NCI-H446 treated with DMSO at 0.1 percent for 48 hours (cell line): ENCODE data around the gene CALML3.

Source experiments
- DNase-seq: peaks from one replicate; lab custom pipeline; 2025; lab: John Stamatoyannopoulos, UW

CALML3 gene

DNA sequence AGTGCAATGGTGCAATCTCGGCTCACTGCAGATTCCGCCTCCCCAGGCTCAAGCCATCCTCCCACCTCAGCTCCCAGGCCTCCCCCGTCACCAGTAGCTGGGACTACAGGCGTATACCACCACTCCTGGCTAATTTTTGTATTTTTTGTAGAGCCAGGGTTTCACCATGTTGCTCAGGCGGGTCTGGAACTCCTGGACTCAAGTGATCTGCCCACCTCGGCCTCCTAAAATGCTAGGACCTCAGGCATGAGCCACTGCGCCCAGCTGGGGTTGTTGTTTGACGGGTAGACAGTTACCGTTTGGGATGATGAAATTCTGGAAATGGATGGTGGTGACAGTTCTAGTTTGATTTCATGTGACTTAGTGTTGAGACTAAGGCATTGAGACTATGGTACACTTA, 15.3 kb downstream of the CALML3 start:
- DNase-seq: no peak

- DNase-seq: no peak
Measured at GRCh38 chr10:5540891-5541290, 16.1 kb downstream of the CALML3 start.

GRCh38 chr10:5542100-5542499, 17.3 kb downstream of the CALML3 start:
- no peak for DNase-seq

- no peak for DNase-seq
Measured at GRCh38 chr10:5543623-5544022, 18.9 kb downstream of the CALML3 start.

- no peak for DNase-seq
Measured at GRCh38 chr10:5544216-5544805, 19.6 kb downstream of the CALML3 start.

DNA sequence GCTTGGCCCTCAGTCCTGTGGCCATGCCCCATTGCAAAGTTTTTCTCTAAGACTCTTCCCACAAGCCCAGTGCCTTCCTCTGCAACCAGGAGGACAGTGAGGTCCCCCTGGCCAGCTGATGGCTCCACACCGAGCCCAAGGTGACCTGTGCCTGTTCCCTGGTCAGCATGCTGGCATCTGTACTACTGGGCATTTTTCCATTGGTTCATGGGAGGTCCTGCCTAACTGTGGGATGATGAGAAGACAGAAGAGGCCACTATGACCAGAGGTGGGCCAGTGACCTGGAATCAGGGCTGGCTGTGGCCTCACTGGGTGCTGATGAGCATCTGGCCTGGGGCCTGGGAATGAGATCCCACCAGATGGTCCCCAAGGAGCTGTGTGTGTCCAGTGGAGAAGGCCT, 20.2 kb downstream of the CALML3 start:
- no peak for DNase-seq

DNA sequence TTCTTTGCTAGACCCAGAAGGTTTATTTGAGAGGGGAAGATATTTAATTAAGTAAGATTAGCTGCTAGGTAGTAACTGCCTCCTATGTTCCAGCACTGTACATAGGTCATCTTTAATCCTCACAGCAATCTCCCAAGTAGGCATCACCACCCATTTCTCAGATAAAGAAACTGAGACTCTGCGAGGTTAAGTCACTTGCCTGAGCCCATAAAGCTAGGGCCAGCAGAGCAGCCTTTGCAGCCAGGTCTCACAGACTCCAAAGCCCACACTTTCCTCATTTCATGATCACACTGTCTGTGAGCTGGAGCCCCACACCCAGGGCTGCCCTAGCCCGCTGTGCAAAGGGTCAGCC, 20.6 kb downstream of the CALML3 start:
- DNase-seq: no peak

- no peak for DNase-seq
Measured at GRCh38 chr10:5545778-5546710, 21.3 kb downstream of the CALML3 start.

DNA sequence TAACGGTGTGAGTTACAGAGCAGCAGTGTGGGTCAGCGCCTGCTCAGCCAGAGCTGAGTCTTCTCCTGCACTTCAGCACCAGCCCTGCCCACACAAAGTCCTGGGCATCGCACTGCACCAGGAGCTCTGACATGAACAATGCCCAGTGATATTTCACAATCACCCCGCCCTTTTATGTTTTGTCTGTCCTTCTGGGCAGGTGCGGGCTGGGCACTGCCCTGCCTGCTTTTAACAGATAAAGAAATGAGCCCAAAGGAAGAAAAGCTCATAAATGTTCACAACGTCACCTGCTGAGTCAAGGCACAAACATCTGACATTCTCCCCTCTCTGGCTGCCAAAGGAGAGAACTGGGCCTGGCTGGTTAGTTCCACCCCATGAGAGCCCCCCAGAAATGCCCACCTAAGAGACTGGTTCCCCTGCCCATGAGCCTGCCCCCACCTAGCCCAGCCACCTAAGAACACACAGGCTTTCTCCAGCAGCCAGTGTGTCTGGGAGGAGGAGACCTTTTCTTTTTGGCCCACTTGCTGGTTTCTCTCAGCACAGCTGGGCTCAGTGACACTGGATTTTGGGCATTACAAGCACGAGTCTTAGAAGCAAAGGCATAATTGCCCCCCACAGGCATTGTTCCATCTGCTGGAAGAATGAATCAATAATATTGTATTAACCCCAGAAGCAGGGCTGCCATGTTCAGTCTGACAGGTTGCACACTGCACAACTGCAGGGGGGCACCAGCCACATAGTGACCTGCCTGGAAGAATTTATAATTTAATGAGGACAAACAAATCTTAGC, 22.3 kb downstream of the CALML3 start:
- DNase-seq: no peak

- DNase-seq: no peak
Measured at GRCh38 chr10:5547681-5547930, 22.8 kb downstream of the CALML3 start.

- DNase-seq: no peak
Measured at GRCh38 chr10:5547931-5548660, 23.3 kb downstream of the CALML3 start.

GRCh38 chr10:5549462-5550249, 24.9 kb downstream of the CALML3 start:
- DNase-seq: no peak

DNA sequence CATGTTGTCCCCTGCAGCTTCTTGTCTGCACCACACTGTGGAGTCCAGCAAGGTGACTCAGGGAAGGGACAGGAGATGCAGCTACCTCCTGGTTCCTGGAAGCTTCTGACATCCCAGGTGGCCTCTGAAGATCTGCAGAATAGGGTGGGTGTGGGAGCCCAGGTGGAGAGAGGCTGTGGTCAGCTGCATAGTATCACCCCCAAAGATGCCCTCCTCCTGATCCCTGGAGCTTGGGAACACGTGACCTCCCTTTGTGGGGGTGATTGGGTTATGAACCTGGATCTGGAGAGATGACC, 25.4 kb downstream of the CALML3 start:
- no peak for DNase-seq

GRCh38 chr10:5550621-5551530, 26.1 kb downstream of the CALML3 start:
- DNase-seq: no peak

- no peak for DNase-seq
Measured at GRCh38 chr10:5551531-5552375, 27.0 kb downstream of the CALML3 start.

- DNase-seq: no peak
Measured at GRCh38 chr10:5552376-5553321, 27.9 kb downstream of the CALML3 start.

DNA sequence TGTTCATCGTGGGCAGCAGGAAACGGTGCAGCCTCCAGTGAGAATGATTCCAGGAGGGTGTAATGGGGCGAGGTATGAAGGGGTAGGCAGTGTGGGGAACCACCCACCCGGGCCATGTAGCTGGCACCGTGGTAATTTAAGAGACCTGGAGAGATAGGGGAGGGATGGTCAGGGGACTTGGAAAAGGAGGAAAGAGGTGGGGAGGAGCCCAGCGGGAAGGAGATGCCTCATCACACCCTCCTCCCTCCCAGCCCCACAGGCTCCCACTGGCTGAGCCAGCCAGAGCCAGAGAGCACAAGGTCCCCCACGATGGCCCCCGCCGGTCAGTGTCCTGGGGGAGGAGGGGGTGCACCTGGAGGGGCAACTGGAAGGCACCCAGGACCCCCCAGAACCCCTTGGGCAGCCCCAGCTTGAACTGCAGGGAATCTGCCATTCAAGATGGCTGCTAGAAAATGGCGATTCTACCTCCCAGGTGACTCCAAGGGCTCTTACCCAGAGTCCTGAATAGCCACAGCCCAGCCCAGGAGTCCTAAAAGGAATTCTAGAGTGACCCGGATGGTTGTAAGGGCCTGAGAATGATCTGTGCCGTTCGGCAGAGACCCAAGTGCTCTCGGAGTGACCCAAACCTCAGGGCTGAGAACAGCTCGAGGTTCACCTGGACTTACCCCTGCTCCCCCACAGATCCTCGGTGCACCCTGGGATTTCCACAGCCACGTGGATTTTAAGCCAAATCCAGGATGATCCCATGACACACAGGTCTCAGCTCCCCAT, 28.8 kb downstream of the CALML3 start:
- DNase-seq: no peak

- DNase-seq: no peak
Measured at GRCh38 chr10:5555021-5555510, 30.3 kb downstream of the CALML3 start.
